H1 (cell line): ENCODE results near the gene RPS25. TPM values are rescaled to one million over a fixed set of nuclear protein-coding genes. Genes with fewer than 3 reads are reported as not detected.

Experiments
- CTCF ChIA-PET: fragments of 300-600 bp; sonication (Branson Sonifier 250); formaldehyde crosslinking; loops from one replicate; lab custom pipeline; 2021; ENCODE audit not compliant: partially characterized antibody; lab: Charles Lee
- POLR2A ChIA-PET: fragments of 300-600 bp; sonication (Branson Sonifier 250); formaldehyde crosslinking; loops from one replicate; lab custom pipeline; 2021; ENCODE audit warnings: inconsistent platforms; ENCODE audit not compliant: partially characterized antibody; lab: Charles Lee
- DNase-seq, 2 experiments: peaks; one replicate each; pipeline versions ENCODE4 v3.0.0 to v3.0.0-alpha.2; 2010 to 2022; ENCODE audit warnings: low spot score in 2 of 2, low read depth in 1 of 2, mixed read lengths in 1 of 2
- FAIRE-seq: peaks from 2 replicates; lab custom pipeline; 2011; peaks lifted over from hg19 to GRCh38; lab: Jason Lieb, UNC
- H2AFZ ChIP-seq: 2 replicates; pipeline ENCODE4 v1.8.1; 2012; ENCODE audit warnings: low read length, inconsistent platforms
- H2AK5ac ChIP-seq: 2 replicates; pipeline ENCODE4 v1.6.1; 2013; ENCODE audit warnings: low read depth, low read length
- H2BK120ac ChIP-seq: replicated peaks from 2 replicates; pipeline ENCODE3; 2013; ENCODE audit warnings: low read depth, low read length, inconsistent platforms
- H2BK12ac ChIP-seq: 2 replicates; pipeline ENCODE4 v1.6.1; 2013; ENCODE audit warnings: low read depth, low read length
- H2BK15ac ChIP-seq: 2 replicates; pipeline ENCODE4 v1.6.1; 2013; ENCODE audit warnings: low read length
- H2BK20ac ChIP-seq: 2 replicates; pipeline ENCODE4 v1.6.1; 2013; ENCODE audit warnings: low read length
- H2BK5ac ChIP-seq: 2 replicates; pipeline ENCODE4 v1.6.1; 2013; ENCODE audit warnings: low read depth, low read length
- H3K14ac ChIP-seq: 2 replicates; pipeline ENCODE4 v1.6.1; 2013; ENCODE audit warnings: inconsistent platforms; ENCODE audit not compliant: insufficient read length
- H3K18ac ChIP-seq: 2 replicates; pipeline ENCODE4 v1.6.1; 2013; ENCODE audit warnings: low read length; ENCODE audit errors: extremely low read depth
- H3K23ac ChIP-seq: 2 replicates; pipeline ENCODE4 v1.6.1; 2013; ENCODE audit warnings: inconsistent platforms; ENCODE audit not compliant: insufficient read length
- H3K23me2 ChIP-seq: 2 replicates; pipeline ENCODE4 v1.6.1; 2013; ENCODE audit warnings: low read depth, low read length
- H3K27ac ChIP-seq: 2 replicates; pipeline ENCODE4 v1.6.1; 2011; ENCODE audit warnings: low read depth, low read length, inconsistent platforms
- H3K27me3 ChIP-seq, 4 experiments: replicated peaks in 1 of 4; 1 replicate in 1 of 4; 2 replicates in 3 of 4; pipeline versions ENCODE4 v1.6.1 to v1.8.1; 2011 to 2013; ENCODE audit warnings: low read length in 3 of 4, mild to moderate bottlenecking in 3 of 4, inconsistent platforms in 2 of 4, mixed read lengths in 2 of 4, moderate library complexity in 1 of 4; ENCODE audit not compliant: control insufficient read depth in 3 of 4, insufficient read depth in 3 of 4; ENCODE audit errors: extremely low read depth in 1 of 4
- H3K36me3 ChIP-seq, 4 experiments: 2 replicates each; pipeline versions ENCODE4 v1.6.1 to v1.8.1; 2011 to 2013; ENCODE audit warnings: mild to moderate bottlenecking in 4 of 4, low read length in 3 of 4, moderate library complexity in 2 of 4, control low read depth in 1 of 4, inconsistent platforms in 1 of 4; ENCODE audit not compliant: insufficient read depth in 4 of 4, control insufficient read depth in 2 of 4
- H3K4ac ChIP-seq: replicated peaks from 2 replicates; pipeline ENCODE3; 2013; ENCODE audit warnings: low read length, low read depth, mixed read lengths, inconsistent platforms; ENCODE audit not compliant: insufficient read length
- H3K4me1 ChIP-seq, 4 experiments: replicated peaks in 1 of 4; 1 replicate in 1 of 4; 2 replicates in 3 of 4; pipeline versions ENCODE4 v1.6.1 to v1.8.1; 2011 to 2013; ENCODE audit warnings: low read length in 3 of 4, inconsistent platforms in 2 of 4, mixed read lengths in 1 of 4; ENCODE audit not compliant: insufficient read depth in 4 of 4, control insufficient read depth in 3 of 4
- H3K4me2 ChIP-seq, 2 experiments: 2 replicates each; pipeline versions ENCODE4 v1.6.1 to v1.8.1; 2011 to 2013; ENCODE audit warnings: low read depth in 2 of 2, low read length in 2 of 2, control low read depth in 1 of 2, inconsistent platforms in 1 of 2, mild to moderate bottlenecking in 1 of 2; ENCODE audit not compliant: insufficient read depth in 1 of 2
- H3K4me3 ChIP-seq, 4 experiments: fragments of 200-600, 300-600 bp in 1 of 4; sonication (generic), shearing (Covaris generic), sonication (Bioruptor Twin) in 1 of 4; 2 replicates each; pipeline versions ENCODE4 v1.5.1 to v1.8.1; 2011 to 2016; ENCODE audit warnings: low read length in 4 of 4, low read depth in 3 of 4, control low read depth in 2 of 4, inconsistent platforms in 2 of 4, mild to moderate bottlenecking in 2 of 4, mixed read lengths in 1 of 4, moderate library complexity in 1 of 4; ENCODE audit not compliant: insufficient read depth in 2 of 4; ENCODE audit errors: extremely low read depth in 1 of 4
- H3K56ac ChIP-seq: replicated peaks from 2 replicates; pipeline ENCODE3; 2013; ENCODE audit warnings: low read depth, mild to moderate bottlenecking, mixed read lengths, low read length, inconsistent platforms; ENCODE audit not compliant: insufficient read length
- H3K79me1 ChIP-seq: 2 replicates; pipeline ENCODE4 v1.6.1; 2013; ENCODE audit warnings: low read depth, low read length, control low read depth
- H3K79me2 ChIP-seq, 2 experiments: 2 replicates each; pipeline versions ENCODE4 v1.6.1 to v1.8.1; 2012 to 2013; ENCODE audit warnings: low read length in 2 of 2, mild to moderate bottlenecking in 2 of 2, inconsistent platforms in 1 of 2; ENCODE audit not compliant: insufficient read depth in 2 of 2, control insufficient read depth in 1 of 2
- H3K9ac ChIP-seq, 4 experiments: replicated peaks in 1 of 4; 1 replicate in 1 of 4; 2 replicates in 3 of 4; pipeline versions ENCODE4 v1.6.1 to v1.8.1; 2011 to 2013; ENCODE audit warnings: low read depth in 3 of 4, low read length in 3 of 4, control low read depth in 2 of 4, mild to moderate bottlenecking in 2 of 4, moderate library complexity in 2 of 4, inconsistent platforms in 1 of 4; ENCODE audit errors: extremely low read depth in 1 of 4
- H3K9me3 ChIP-seq, 2 experiments: 2 replicates each; pipeline versions ENCODE4 v1.6.1 to v1.8.1; 2012 to 2013; ENCODE audit warnings: mild to moderate bottlenecking in 2 of 2, moderate library complexity in 2 of 2, control low read depth in 1 of 2, inconsistent platforms in 1 of 2, low read depth in 1 of 2, low read length in 1 of 2, mixed read lengths in 1 of 2; ENCODE audit not compliant: insufficient read depth in 2 of 2
- H4K20me1 ChIP-seq, 2 experiments: replicated peaks in 1 of 2; 2 replicates each; pipeline versions ENCODE3 to v1.8.1; 2011 to 2013; ENCODE audit warnings: inconsistent platforms in 2 of 2, low read length in 2 of 2, mild to moderate bottlenecking in 1 of 2; ENCODE audit not compliant: insufficient read depth in 2 of 2, control insufficient read depth in 1 of 2
- H4K5ac ChIP-seq: 2 replicates; pipeline ENCODE4 v1.6.1; 2013; ENCODE audit warnings: low read length, low read depth, mixed read lengths, inconsistent platforms; ENCODE audit not compliant: insufficient read length
- H4K8ac ChIP-seq: 2 replicates; pipeline ENCODE4 v1.8.0; 2013; ENCODE audit warnings: mild to moderate bottlenecking, moderate library complexity, low read length, inconsistent platforms; ENCODE audit not compliant: insufficient read depth; ENCODE audit errors: extremely low read depth
- H4K91ac ChIP-seq: replicated peaks from 2 replicates; pipeline ENCODE3; 2013; ENCODE audit warnings: low read length, mixed read lengths, inconsistent platforms; ENCODE audit not compliant: insufficient read length
- CREB1 ChIP-seq: IDR thresholded peaks from 2 replicates; pipeline ENCODE4 v1.6.1; 2012; ENCODE audit warnings: inconsistent platforms
- CTBP2 ChIP-seq: IDR thresholded peaks from 2 replicates; pipeline ENCODE4 v1.7.0; 2011; ENCODE audit warnings: borderline replicate concordance, mild to moderate bottlenecking, moderate library complexity, mixed read lengths, low read length; ENCODE audit not compliant: insufficient read depth, insufficient read length
- E2F6 ChIP-seq: IDR thresholded peaks from 2 replicates; pipeline ENCODE4 v1.6.1; 2012; ENCODE audit warnings: inconsistent platforms
- FOSL1 ChIP-seq: IDR thresholded peaks from 2 replicates; pipeline ENCODE4 v1.6.1; 2011; ENCODE audit warnings: mild to moderate bottlenecking, low read depth, low read length, moderate library complexity; ENCODE audit not compliant: insufficient read depth
- KDM5A ChIP-seq: fragments of 200-600 bp; IDR thresholded peaks from 2 replicates; pipeline ENCODE4 v1.7.1; 2012; ENCODE audit warnings: mild to moderate bottlenecking, low read length, inconsistent platforms, mixed read lengths
- MAX ChIP-seq: IDR thresholded peaks from 2 replicates; pipeline ENCODE4 v1.6.1; 2012; ENCODE audit warnings: inconsistent platforms
- POU5F1 ChIP-seq: IDR thresholded peaks from 2 replicates; pipeline ENCODE4 v1.6.1; 2011; ENCODE audit warnings: low read depth, mild to moderate bottlenecking, low read length, moderate library complexity
- RBBP5 ChIP-seq: IDR thresholded peaks from 2 replicates; pipeline ENCODE4 v1.7.1; 2012; ENCODE audit warnings: low read depth, mild to moderate bottlenecking, inconsistent platforms, low read length, moderate library complexity, borderline replicate concordance
- SIN3A ChIP-seq, 2 experiments: IDR thresholded peaks in 1 of 2; conservative IDR thresholded peaks in 1 of 2; 2 replicates each; pipeline ENCODE4 v1.6.1; 2011 to 2012; ENCODE audit warnings: low read length in 2 of 2, improper control_type of control experiment in 1 of 2, low read depth in 1 of 2, mild to moderate bottlenecking in 1 of 2
- SRF ChIP-seq: IDR thresholded peaks from 2 replicates; pipeline ENCODE4 v1.6.1; 2011; ENCODE audit warnings: mild to moderate bottlenecking, low read depth, low read length, moderate library complexity
- YY1 ChIP-seq: IDR thresholded peaks from 2 replicates; pipeline ENCODE4 v1.6.1; 2011; ENCODE audit warnings: low read depth, mild to moderate bottlenecking, low read length
- ZNF274 ChIP-seq: IDR thresholded peaks from 2 replicates; pipeline ENCODE4 v1.7.0; 2012; ENCODE audit warnings: low read length, borderline replicate concordance; ENCODE audit errors: extremely low read depth
- WGBS, 2 experiments: shearing (Covaris generic) in 1 of 2; methylation state at CpG; one replicate each; pipeline versions ENCODE4 v1.1.6 to v1.1.7; 2013 to 2015; ENCODE audit warnings: low lambda C conversion rate in 2 of 2, mixed read lengths in 2 of 2, inconsistent platforms in 1 of 2, low coverage in 1 of 2, missing lambda C conversion rate in 1 of 2; ENCODE audit not compliant: insufficient replicate concordance in 2 of 2, insufficient coverage in 1 of 2, insufficient read length in 1 of 2; ENCODE audit errors: extremely low coverage in 1 of 2, missing lambda C conversion rate in 1 of 2; 5-methylcytosine and 5-hydroxymethylcytosine counted together
- polyA plus RNA-seq, 7 experiments: library from polyadenylated mRNA; depleted of rRNA in 3 of 7; stranded (reverse) in 5 of 7; unstranded in 2 of 7; fragments of >200 nt in 5 of 7; fragments of 200-250 nt in 2 of 7; gene quantifications; 1 replicate in 5 of 7; 2 replicates in 1 of 7; 4 replicates in 1 of 7; pipeline versions ENCODE4 v1.2.1 to v1.2.3, GENCODE V29; 2011 to 2013; ENCODE audit warnings: missing spikeins in 2 of 7, mixed read lengths in 2 of 7
- total RNA-seq: library from RNA; stranded (reverse); fragmentation: NEBNext Ultra II Directional; extraction: Animal tissue kit (Norgen Biotek cat#: 25700); gene quantifications from 2 replicates; pipeline ENCODE4 v1.2.1, GENCODE V29; 2021

Gene RPS25
- total and polyA plus RNA-seq, 2 of the 8 experiments (the other 6 are each of a cell fraction or from before 2014, with no cell fraction given), result 1,525 to 1,643 TPM

GRCh38 chr11:118998388-118998717 is 19.8 kb downstream of the RPS25 start:
- Histone ChIP-seq H4K91ac (peak overlapping the region; percentile 69), H3K4me2 (peak overlapping the region; percentile 95 to 100), H3K4me3 (peak overlapping the region; percentile 84 to 97 (median 90)), H3K9me3 (no peaks in the 10 kb centered on the region), H3K9ac (peak overlapping the region; percentile 78 to 82 (median 81)), H4K8ac (peak overlapping the region; percentile 90), H2BK15ac (no peak overlapping the region; the same call in 1 of the 2 replicates), H3K4me1 (peaks cover 0 to 6% (median under 1%) of the 10 kb centered on the region in 4 experiments; a peak in 2 of 7 replicates), H3K23me2 (peaks cover 12% of the 10 kb centered on the region), H3K79me2 (peaks cover 0 to 41% of the 10 kb centered on the region in 2 experiments; a peak in 3 of 4 replicates), H3K4ac (peak overlapping the region; percentile 97), H2BK12ac (peak overlapping the region; percentile 45), H2AK5ac (no peak overlapping the region), H2BK20ac (no peak overlapping the region), H2BK5ac (peak overlapping the region; percentile 93; the same call in 1 of the 2 replicates), H3K18ac (peak overlapping the region; percentile 85), H3K79me1 (peaks cover 7% of the 10 kb centered on the region), H2BK120ac (no peak overlapping the region), H3K23ac (no peak overlapping the region), H3K14ac (no peak overlapping the region), H3K27me3 (no peaks in the 10 kb centered on the region), H2AFZ (peak overlapping the region; percentile 10; the same call in 1 of the 2 replicates), H3K36me3 (peaks cover 3 to 35% (median 19%) of the 10 kb centered on the region in 4 experiments; a peak in 7 of 8 replicates), H4K5ac (peak overlapping the region; percentile 78), H3K56ac (peak overlapping the region; percentile 90), H3K27ac (peak overlapping the region; percentile 70), H4K20me1 (no peaks in the 10 kb centered on the region)
- ChIA-PET POLR2A (interaction anchor here (0.9 to 15.2 kb wide), 15 partner anchors 14 to 171 kb away, joined by 3 to 264 read pairs (median 4); partner anchors contain the start of genes RPS25 and TRAPPC4), CTCF (interaction anchor here (1.5 kb wide), 1 partner anchor 15 kb away, joined by 4 read pairs; no protein-coding TSS in a partner anchor)
- no peak for FAIRE-seq
- WGBS, 2 experiments, result 1% methylated on average over 19 of the region's 19 CpGs; no CpG with 5 or more reads in 1 of the 2 experiments
- no peak for DNase-seq
- TF ChIP-seq ZNF274, result no peak
- no peak for TF ChIP-seq POU5F1
- no peak for TF ChIP-seq CTBP2
- TF ChIP-seq MAX, result no peak
- no peak for TF ChIP-seq YY1
- TF ChIP-seq CREB1, result no peak
- no peak for TF ChIP-seq FOSL1
- no peak for TF ChIP-seq SRF
- 0 out of 2 replicates have a peak, but pooled peaks have one; percentile 20 for TF ChIP-seq KDM5A
- 0 out of 4 replicates have a peak, but pooled peaks of 1 of the 2 experiments have one; percentile 45 for TF ChIP-seq SIN3A (conservative IDR thresholded peaks at IDR 0.05 in 1 of 2, IDR thresholded peaks at IDR 0.05 in 1 of 2; ENCODE audit: low read depth in 1 of 2, low read length in 2 of 2)
- TF ChIP-seq RBBP5, result no peak
- no peak for TF ChIP-seq E2F6
